Activated naive CD4-positive, alpha-beta T cell treated with anti-CD3 and anti-CD28 coated beads, Interleukin-2, amount 50 U/mL, for 24 hours (primary cell): ENCODE measurements around the gene TRAPPC3.
A peak's percentile ranks its signal among the peaks of the same experiment; 100 is the strongest.
"Not testable (repeated sequence)": the region's sequence is repeated elsewhere in the genome, so short reads cannot be mapped to it uniquely, and the experiment has no call there.

Source experiments
- H3K27ac Mint-ChIP-seq: one replicate; pipeline ENCODE4 v1.8.0; 2021; ENCODE audit warnings: mild to moderate bottlenecking, mixed read lengths
- H3K27me3 Mint-ChIP-seq: one replicate; pipeline ENCODE4 v1.8.0; 2021; ENCODE audit warnings: mixed read lengths
- H3K36me3 Mint-ChIP-seq: one replicate; pipeline ENCODE4 v1.8.0; 2021; ENCODE audit warnings: mixed read lengths
- H3K4me1 Mint-ChIP-seq: one replicate; pipeline ENCODE4 v1.8.0; 2021; ENCODE audit warnings: mixed read lengths
- H3K4me3 Mint-ChIP-seq: one replicate; pipeline ENCODE4 v1.8.0; 2021; ENCODE audit warnings: mild to moderate bottlenecking, mixed read lengths
- H3K9me3 Mint-ChIP-seq: one replicate; pipeline ENCODE4 v1.8.0; 2021; ENCODE audit warnings: mixed read lengths

TRAPPC3 gene

GRCh38 chr1:36158827-36159252 is 9.6 kb upstream of the TRAPPC3 start:
- H3K4me3 Mint-ChIP-seq: peak overlapping the region; percentile 94
- not testable (repeated sequence) for H3K27me3 Mint-ChIP-seq, H3K9me3 Mint-ChIP-seq, H3K36me3 Mint-ChIP-seq
- H3K4me1 Mint-ChIP-seq: peaks cover 69% of the 10 kb centered on the region
- H3K27ac Mint-ChIP-seq: peak overlapping the region; percentile 97

DNA sequence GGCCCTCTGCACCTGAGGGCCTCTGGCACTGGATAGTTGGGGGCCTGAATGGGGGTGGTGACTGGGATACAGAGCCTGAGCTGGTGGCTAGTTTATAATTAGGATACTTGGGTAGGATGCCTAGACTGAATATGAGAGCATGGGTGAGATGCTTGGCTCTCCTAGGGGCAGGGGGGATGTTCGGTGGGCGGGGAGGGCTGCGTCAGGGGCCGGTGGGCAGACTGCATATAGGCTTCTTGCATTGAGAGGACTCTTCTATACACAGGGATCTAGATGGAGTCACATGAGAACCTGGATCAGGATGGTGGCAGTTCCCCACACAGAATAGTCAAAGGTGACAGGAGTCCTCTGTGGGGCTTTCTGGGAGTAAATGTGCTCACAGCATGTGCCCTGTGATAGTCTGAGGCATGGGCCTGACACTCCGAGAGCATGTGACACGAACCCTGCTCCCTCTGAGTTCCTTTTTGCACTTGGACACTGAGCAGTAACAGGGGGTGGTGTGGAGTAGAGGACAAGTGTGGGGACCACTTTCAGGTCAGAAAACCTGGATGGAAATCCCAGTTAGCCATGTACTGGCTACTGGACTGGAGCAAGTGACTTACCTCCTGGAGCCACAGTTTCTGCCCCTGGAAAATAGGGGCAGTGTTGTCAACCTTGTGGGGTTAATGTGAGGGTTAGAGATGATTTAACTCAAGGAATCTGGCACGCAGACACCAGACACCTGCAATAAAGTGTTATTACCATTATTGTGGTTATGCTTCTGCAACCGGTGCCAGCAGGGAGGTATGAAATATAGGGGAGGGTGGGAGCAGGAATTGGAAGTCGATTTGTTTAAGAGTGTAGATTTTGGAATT is 8.9 kb upstream of the TRAPPC3 start:
- peak overlapping the region; percentile 94 for H3K4me3 Mint-ChIP-seq
- H3K36me3 Mint-ChIP-seq: peaks cover 5% of the 10 kb centered on the region
- peak overlapping the region; percentile 97 for H3K27ac Mint-ChIP-seq

DNA sequence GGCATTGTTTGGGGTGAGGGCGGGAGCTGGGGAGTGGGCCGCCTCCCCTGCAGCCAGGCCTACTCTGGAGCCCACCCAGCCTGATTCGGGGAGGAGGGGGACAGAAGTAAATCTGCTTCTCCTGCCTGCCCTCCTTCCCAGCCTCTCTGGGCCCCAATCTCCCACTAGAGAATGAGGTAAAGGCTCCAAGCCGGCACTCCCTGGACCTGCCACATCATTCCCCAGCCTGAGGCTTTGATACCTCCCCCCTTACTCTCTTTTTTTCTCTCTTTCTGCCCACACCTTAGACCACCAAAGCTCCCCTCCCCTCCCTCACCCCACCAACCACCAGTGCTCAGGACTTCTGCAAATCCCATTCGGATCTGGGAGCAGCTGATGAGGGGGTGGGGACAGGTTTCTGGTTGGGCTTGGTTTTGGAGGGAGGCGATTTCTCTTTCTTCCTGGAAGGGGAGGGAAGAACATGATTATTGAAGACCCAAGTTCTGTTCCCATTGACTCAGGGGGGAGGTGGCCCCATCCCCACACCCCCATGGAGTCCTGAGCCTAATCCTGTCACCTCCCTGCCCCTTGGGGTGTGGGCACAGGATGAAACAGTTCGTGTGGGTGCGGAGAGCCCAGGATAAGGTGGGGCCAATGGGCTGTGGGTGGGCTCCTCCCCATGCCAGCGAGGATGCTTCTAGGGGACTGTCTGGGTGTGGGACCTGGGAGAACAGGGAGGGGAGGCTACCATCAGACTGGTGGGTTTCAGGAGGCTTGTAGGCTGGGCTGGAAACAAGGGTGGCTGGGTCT is 8.0 kb upstream of the TRAPPC3 start:
- Mint-ChIP-seq H3K4me3 (peak overlapping the region; percentile 94), H3K4me1 (peaks cover 72% of the 10 kb centered on the region), H3K36me3 (peaks cover 5% of the 10 kb centered on the region), H3K27me3 (no peaks in the 10 kb centered on the region), H3K9me3 (no peaks in the 10 kb centered on the region), H3K27ac (peak overlapping the region; percentile 97)

More for the DNA sequence above, 8.9 kb upstream of the TRAPPC3 start:
- H3K4me1 Mint-ChIP-seq: peaks cover 73% of the 10 kb centered on the region
- no peaks in the 10 kb centered on the region for H3K27me3 Mint-ChIP-seq
- H3K9me3 Mint-ChIP-seq: no peaks in the 10 kb centered on the region

DNA sequence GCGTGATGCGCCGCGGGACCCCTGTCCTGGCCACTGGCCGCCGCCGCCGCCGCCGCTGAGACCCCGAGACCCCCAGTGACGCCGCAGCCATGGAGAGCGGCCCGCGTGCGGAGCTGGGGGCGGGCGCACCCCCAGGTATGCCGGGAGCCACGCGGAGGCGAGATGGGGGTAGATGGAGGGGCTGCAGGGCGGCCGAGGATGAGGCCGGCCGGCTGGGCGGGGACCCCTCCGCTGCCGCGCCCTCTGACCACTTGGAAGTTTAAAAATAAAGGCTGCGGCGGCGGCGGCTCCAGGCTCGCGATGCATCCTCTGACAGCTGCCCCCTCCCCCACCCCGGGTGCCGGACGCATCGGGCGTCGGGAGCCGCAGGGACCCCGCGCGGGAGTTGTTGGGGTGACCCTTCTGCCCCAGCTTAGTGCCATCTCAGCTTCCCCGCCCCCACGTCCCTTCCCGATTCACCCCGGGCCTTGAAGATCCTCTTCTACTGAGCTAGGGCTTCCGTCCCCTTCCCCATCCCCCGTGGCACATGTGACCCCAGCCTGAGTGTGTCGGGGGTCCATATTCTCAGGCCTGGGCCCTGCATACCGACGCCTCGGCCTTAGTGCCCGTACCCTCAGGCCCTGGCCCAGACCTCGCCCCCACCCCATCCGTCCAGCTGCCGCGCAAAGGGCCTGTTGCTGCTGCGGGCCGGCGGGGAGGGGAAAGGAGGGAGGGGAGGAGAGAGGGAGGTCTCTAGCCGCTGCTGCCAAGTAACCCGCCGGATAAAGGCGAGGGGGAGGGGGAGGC is 7.2 kb upstream of the TRAPPC3 start:
- Mint-ChIP-seq H3K4me3 (peak overlapping the region; percentile 94), H3K9me3 (no peaks in the 10 kb centered on the region), H3K36me3 (peaks cover 5% of the 10 kb centered on the region), H3K27ac (peak overlapping the region; percentile 97), H3K27me3 (no peaks in the 10 kb centered on the region), H3K4me1 (peaks cover 72% of the 10 kb centered on the region)

- H3K36me3 Mint-ChIP-seq: peaks cover 5% of the 10 kb centered on the region
- peaks cover 73% of the 10 kb centered on the region for H3K4me1 Mint-ChIP-seq
- peak within 1 kb of the TSS; percentile 94 for H3K4me3 Mint-ChIP-seq
- H3K27ac Mint-ChIP-seq: peak within 1 kb of the TSS; percentile 97
- H3K9me3 Mint-ChIP-seq: no peaks in the 10 kb centered on the region
- H3K27me3 Mint-ChIP-seq: no peaks in the 10 kb centered on the region
These were observed 6.4 kb upstream of the TRAPPC3 start, which contains the start of gene MAP7D1 for GRCh38 chr1:36155408-36156328. Gene MAP7D1, plus strand, starts transcription at chr1:36156160. Its CDS starts 258 bp downstream, at chr1:36156418.

- Mint-ChIP-seq H3K9me3 (no peaks in the 10 kb centered on the region), H3K27me3 (no peaks in the 10 kb centered on the region), H3K36me3 (peaks cover 5% of the 10 kb centered on the region), H3K27ac (peak overlapping the region; percentile 63), H3K4me3 (peak overlapping the region; percentile 64), H3K4me1 (peaks cover 74% of the 10 kb centered on the region)
These were observed 5.6 kb upstream of the TRAPPC3 start for GRCh38 chr1:36154765-36155407.

GRCh38 chr1:36154335-36154734 is 5.0 kb upstream of the TRAPPC3 start:
- Mint-ChIP-seq H3K36me3 (peaks cover 2% of the 10 kb centered on the region), H3K27ac (peak overlapping the region; percentile 63), H3K4me3 (peak overlapping the region; percentile 64), H3K27me3 (no peaks in the 10 kb centered on the region), H3K4me1 (peaks cover 72% of the 10 kb centered on the region), H3K9me3 (no peaks in the 10 kb centered on the region)

DNA sequence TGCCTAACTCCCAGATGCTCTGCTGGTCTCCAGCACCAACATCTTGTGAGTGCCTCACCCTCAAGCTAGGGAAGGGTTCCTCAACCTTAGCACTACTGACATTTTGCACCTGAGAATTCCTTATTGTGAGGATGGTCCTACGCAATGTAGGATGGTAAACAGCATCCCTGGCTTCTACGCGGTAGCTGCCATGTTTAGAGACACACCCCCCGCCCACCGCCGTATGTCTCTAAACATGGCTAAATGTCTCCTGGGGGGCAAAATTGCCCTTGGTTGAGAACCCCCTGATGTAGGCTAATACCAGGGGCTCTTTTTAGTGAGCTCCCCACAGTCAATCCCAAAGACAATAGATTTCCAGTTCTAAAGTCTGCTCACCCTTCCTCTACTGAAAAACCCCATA is 4.2 kb upstream of the TRAPPC3 start:
- Mint-ChIP-seq H3K4me1 (peaks cover 65% of the 10 kb centered on the region), H3K27me3 (no peaks in the 10 kb centered on the region), H3K9me3 (no peaks in the 10 kb centered on the region), H3K4me3 (peak overlapping the region; percentile 42), H3K36me3 (no peaks in the 10 kb centered on the region), H3K27ac (peak overlapping the region; percentile 81)

GRCh38 chr1:36151845-36152203 is 2.5 kb upstream of the TRAPPC3 start:
- Mint-ChIP-seq H3K36me3 (no peaks in the 10 kb centered on the region), H3K4me1 (peaks cover 65% of the 10 kb centered on the region), H3K27me3 (no peaks in the 10 kb centered on the region)

GRCh38 chr1:36151134-36151844 is 2.0 kb upstream of the TRAPPC3 start:
- H3K27ac Mint-ChIP-seq: peak overlapping the region; percentile 93
- H3K27me3 Mint-ChIP-seq: no peaks in the 10 kb centered on the region
- H3K36me3 Mint-ChIP-seq: no peaks in the 10 kb centered on the region
- H3K4me1 Mint-ChIP-seq: peaks cover 67% of the 10 kb centered on the region
- peak overlapping the region; percentile 67 for H3K4me3 Mint-ChIP-seq
- H3K9me3 Mint-ChIP-seq: no peaks in the 10 kb centered on the region

More at GRCh38 chr1:36151845-36152203, 2.5 kb upstream of the TRAPPC3 start:
- Mint-ChIP-seq H3K27ac (peak overlapping the region; percentile 93), H3K9me3 (no peaks in the 10 kb centered on the region), H3K4me3 (peak overlapping the region; percentile 67)

- Mint-ChIP-seq H3K9me3 (no peaks in the 10 kb centered on the region), H3K36me3 (no peaks in the 10 kb centered on the region), H3K27ac (peak overlapping the region; percentile 92), H3K4me1 (peaks cover 67% of the 10 kb centered on the region), H3K4me3 (peak overlapping the region; percentile 100), H3K27me3 (no peaks in the 10 kb centered on the region)
These were observed 1.2 kb upstream of the TRAPPC3 start for GRCh38 chr1:36150296-36151133.

- Mint-ChIP-seq H3K4me3 (peak overlapping the region; percentile 100), H3K4me1 (peaks cover 65% of the 10 kb centered on the region), H3K27me3 (no peaks in the 10 kb centered on the region), H3K36me3 (no peaks in the 10 kb centered on the region), H3K27ac (peak overlapping the region; percentile 92), H3K9me3 (no peaks in the 10 kb centered on the region)
These were observed 648 bp upstream of the TRAPPC3 start for GRCh38 chr1:36149973-36150295.

GRCh38 chr1:36148821-36149236 is 457 bp downstream of the TRAPPC3 start:
- Mint-ChIP-seq H3K36me3 (no peaks in the 10 kb centered on the region), H3K4me3 (peak overlapping the region; percentile 100), H3K9me3 (no peaks in the 10 kb centered on the region), H3K27me3 (no peaks in the 10 kb centered on the region), H3K4me1 (peaks cover 61% of the 10 kb centered on the region), H3K27ac (peak overlapping the region; percentile 92)
